HepG2 (cell line): ENCODE results near the gene RBFOX1. TPM values are rescaled to one million over a fixed set of nuclear protein-coding genes. Genes with fewer than 3 reads are reported as not detected.

Experiments
- ATAC-seq: fragments of 200-7000 bp; cut with Tn5 transposase; 3 replicates; pipeline ENCODE4 v1.9.1; 2020; ENCODE audit warnings: mild to moderate bottlenecking, moderate library complexity
- BruUV-seq: library from RNA; stranded (reverse); fragments of 400-500 nt; replicated peaks from 2 replicates; lab custom pipeline; 2021; lab: Mats Ljungman, UMichigan
- CTCF ChIA-PET: fragments of 300-600 bp; formaldehyde crosslinking; extraction: SDS; loops from one replicate; lab custom pipeline; 2021; ENCODE audit warnings: low total read pairs, inconsistent platforms, low intra/inter-chr PET ratio; lab: Yijun Ruan, JAX
- POLR2A ChIA-PET: fragments of 350-600 bp; sonication (Branson Sonifier 250); formaldehyde crosslinking; loops from one replicate; lab custom pipeline; 2020; ENCODE audit warnings: antibody characterized with exemption, inconsistent platforms; lab: Yijun Ruan, JAX
- DNase-seq: peaks from one replicate; pipeline ENCODE4 v3.0.0-alpha.2; 2015; ENCODE audit warnings: low spot score
- FAIRE-seq: peaks from 3 replicates; lab custom pipeline; 2011; peaks lifted over from hg19 to GRCh38; lab: Jason Lieb, UNC
- H2AFZ ChIP-seq: one replicate; pipeline ENCODE4 v1.6.1; 2011; ENCODE audit warnings: low read length, inconsistent platforms
- H3K27ac ChIP-seq: fragments of 300-600 bp; 3 replicates; pipeline ENCODE4 v1.8.0; 2011; ENCODE audit warnings: mixed run types, mild to moderate bottlenecking, mixed read lengths, low read length, inconsistent platforms; ENCODE audit not compliant: insufficient read depth; ENCODE audit errors: extremely low read length
- H3K27me3 ChIP-seq, 2 experiments: fragments of 200-600 bp in 1 of 2; 2 replicates in 1 of 2; 3 replicates in 1 of 2; pipeline versions ENCODE4 v1.6.0 to v1.8.0; 2011; ENCODE audit warnings: low read length in 2 of 2, mild to moderate bottlenecking in 2 of 2, moderate library complexity in 2 of 2, inconsistent platforms in 1 of 2; ENCODE audit not compliant: insufficient read depth in 2 of 2, control insufficient read depth in 1 of 2
- H3K36me3 ChIP-seq, 2 experiments: fragments of 200-600 bp in 1 of 2; replicated peaks in 1 of 2; 2 replicates in 1 of 2; 3 replicates in 1 of 2; pipeline versions ENCODE4 v1.5.1 to v1.8.0; 2011; ENCODE audit warnings: low read length in 2 of 2, inconsistent platforms in 1 of 2; ENCODE audit not compliant: insufficient read depth in 2 of 2, control insufficient read depth in 1 of 2
- H3K4me1 ChIP-seq: 2 replicates; pipeline ENCODE4 v1.5.1; 2012; ENCODE audit warnings: low read length, inconsistent platforms; ENCODE audit not compliant: insufficient read depth
- H3K4me2 ChIP-seq: 2 replicates; pipeline ENCODE4 v1.6.0; 2011; ENCODE audit warnings: low read depth, low read length, inconsistent platforms
- H3K4me3 ChIP-seq, 3 experiments: fragments of 200-600 bp in 1 of 3; sonication (generic), shearing (Covaris generic) in 1 of 3; replicated peaks in 1 of 3; 2 replicates each; pipeline ENCODE4 v1.5.1; 2011 to 2016; ENCODE audit warnings: low read length in 3 of 3, inconsistent platforms in 2 of 3, low read depth in 2 of 3, mild to moderate bottlenecking in 2 of 3, control low read depth in 1 of 3, mixed read lengths in 1 of 3; ENCODE audit not compliant: insufficient read depth in 1 of 3
- H3K79me2 ChIP-seq: one replicate; pipeline ENCODE4 v1.6.1; 2011; ENCODE audit warnings: low read length, inconsistent platforms; ENCODE audit not compliant: insufficient read depth
- H3K9ac ChIP-seq: 2 replicates; pipeline ENCODE4 v1.6.0; 2011; ENCODE audit warnings: mild to moderate bottlenecking, low read depth, low read length, inconsistent platforms; ENCODE audit not compliant: insufficient read depth
- H3K9me3 ChIP-seq: 2 replicates; pipeline ENCODE4 v1.5.1; 2012; ENCODE audit warnings: mild to moderate bottlenecking, low read length
- H4K20me1 ChIP-seq: 2 replicates; pipeline ENCODE4 v1.6.0; 2011; ENCODE audit warnings: inconsistent platforms, mild to moderate bottlenecking, low read length, moderate library complexity; ENCODE audit not compliant: insufficient read depth
- GABPA ChIP-seq, 2 experiments: IDR thresholded peaks; 2 replicates each; pipeline ENCODE4 v1.6.1; 2011 to 2016; ENCODE audit warnings: low read depth in 2 of 2, low read length in 1 of 2, missing biosample characterization in 1 of 2, missing genetic modification characterization in 1 of 2
- NFE2 ChIP-seq: sonication (generic); formaldehyde crosslinking; IDR thresholded peaks from 2 replicates; pipeline ENCODE4 v1.4.0; 2020; ENCODE audit warnings: missing genetic modification reagents
- PITX1 ChIP-seq: sonication (generic); formaldehyde crosslinking; IDR thresholded peaks from 2 replicates; pipeline ENCODE4 v1.5.1; 2020; ENCODE audit warnings: mild to moderate bottlenecking, missing genetic modification reagents
- STAT6 ChIP-seq: sonication (generic); formaldehyde crosslinking; IDR thresholded peaks from 2 replicates; pipeline ENCODE4 v1.4.0; 2020; ENCODE audit warnings: missing genetic modification reagents, mild to moderate bottlenecking, borderline replicate concordance
- WGBS: methylation state at CpG from one replicate; pipeline ENCODE4 v1.1.6; 2017; ENCODE audit warnings: low lambda C conversion rate; 5-methylcytosine and 5-hydroxymethylcytosine counted together
- in situ Hi-C: cut with HindIII; loops from 2 replicates; pipeline ENCODE4 v1.10.0; 2017; ENCODE audit warnings: low pct_unique_long_range_greater_than_20kb; ENCODE audit not compliant: extremely low pct_ligation_motif_present
- intact Hi-C: fragments of 100-400 bp; cut with micrococcal nuclease; formaldehyde crosslinking; loops from one replicate; pipeline ENCODE4 v1.10.0; 2022; ENCODE audit not compliant: unreplicated experiment
- polyA plus RNA-seq, 8 experiments: library from polyadenylated mRNA; depleted of rRNA in 3 of 8; stranded (reverse) in 7 of 8; unstranded in 1 of 8; fragments of >200 nt; fragmentation: Illumina TruSeq in 4 of 8; extraction: Trizol in 4 of 8; gene quantifications; 2 replicates each; pipeline versions ENCODE4 v1.2.1 to v1.2.3, GENCODE V29; 2011 to 2016; ENCODE audit warnings: low read depth in 4 of 8, missing spikeins in 1 of 8, mixed read lengths in 1 of 8; ENCODE audit not compliant: insufficient read depth in 1 of 8
- total RNA-seq, 5 experiments: library from RNA; depleted of rRNA; stranded (reverse); fragments of >200 nt; fragmentation: Illumina TruSeq; extraction: Trizol; gene quantifications; 2 replicates each; pipeline ENCODE4 v1.2.3, GENCODE V29; 2016; ENCODE audit warnings: low read depth in 1 of 5

RBFOX1 gene
- total and polyA plus RNA-seq, 2 of the 13 experiments (the other 11 are each of a cell fraction or from before 2014, with no cell fraction given) = not detected

GRCh38 chr16:7377231-7377630 lies 44.6 kb downstream of the RBFOX1 start (continued):
- TF ChIP-seq STAT6 (CRISPR knock-in tag) (no peak), NFE2 (CRISPR knock-in tag) (no peak)

GRCh38 chr16:7378024-7378695 lies 45.5 kb downstream of the RBFOX1 start:
- FAIRE-seq = no peak
- no peak for DNase-seq
- no peak for ATAC-seq
- Histone ChIP-seq H3K4me1 (no peaks in the 10 kb centered on the region), H3K79me2 (no peaks in the 10 kb centered on the region), H3K9ac (no peak overlapping the region), H3K9me3 (no peaks in the 10 kb centered on the region), H3K36me3 (no peaks in the 10 kb centered on the region), H3K27ac (no peak overlapping the region), H3K4me2 (no peak overlapping the region), H3K4me3 (no peak overlapping the region), H3K27me3 (no peaks in the 10 kb centered on the region; a peak in 1 of 5 replicates), H4K20me1 (no peaks in the 10 kb centered on the region), H2AFZ (no peak overlapping the region)
- in situ Hi-C loops = no loop called here
- POLR2A ChIA-PET = no interaction called here
- CTCF ChIA-PET = no interaction called here
- 29% methylated on average over 16 of the region's 16 CpGs for WGBS
- no TSS peak for BruUV-seq
- intact Hi-C loops = no loop called here
- TF ChIP-seq PITX1 (CRISPR knock-in tag) (no peak), GABPA (IDR thresholded peaks at IDR 0.05; ENCODE audit: low read depth, low read length) (no peak), GABPA (CRISPR knock-in tag; IDR thresholded peaks at IDR 0.05; ENCODE audit: low read depth) (0 out of 2 replicates have a peak, but pooled peaks have one; percentile 19)
- TF ChIP-seq, all 625 proteins: peak for 1
